Measurements from ENCODE around the gene SLC16A4.
"Not testable (repeated sequence)": the region's sequence is repeated elsewhere in the genome, so short reads cannot be mapped to it uniquely, and the experiment has no call there.

Gene SLC16A4

DNA sequence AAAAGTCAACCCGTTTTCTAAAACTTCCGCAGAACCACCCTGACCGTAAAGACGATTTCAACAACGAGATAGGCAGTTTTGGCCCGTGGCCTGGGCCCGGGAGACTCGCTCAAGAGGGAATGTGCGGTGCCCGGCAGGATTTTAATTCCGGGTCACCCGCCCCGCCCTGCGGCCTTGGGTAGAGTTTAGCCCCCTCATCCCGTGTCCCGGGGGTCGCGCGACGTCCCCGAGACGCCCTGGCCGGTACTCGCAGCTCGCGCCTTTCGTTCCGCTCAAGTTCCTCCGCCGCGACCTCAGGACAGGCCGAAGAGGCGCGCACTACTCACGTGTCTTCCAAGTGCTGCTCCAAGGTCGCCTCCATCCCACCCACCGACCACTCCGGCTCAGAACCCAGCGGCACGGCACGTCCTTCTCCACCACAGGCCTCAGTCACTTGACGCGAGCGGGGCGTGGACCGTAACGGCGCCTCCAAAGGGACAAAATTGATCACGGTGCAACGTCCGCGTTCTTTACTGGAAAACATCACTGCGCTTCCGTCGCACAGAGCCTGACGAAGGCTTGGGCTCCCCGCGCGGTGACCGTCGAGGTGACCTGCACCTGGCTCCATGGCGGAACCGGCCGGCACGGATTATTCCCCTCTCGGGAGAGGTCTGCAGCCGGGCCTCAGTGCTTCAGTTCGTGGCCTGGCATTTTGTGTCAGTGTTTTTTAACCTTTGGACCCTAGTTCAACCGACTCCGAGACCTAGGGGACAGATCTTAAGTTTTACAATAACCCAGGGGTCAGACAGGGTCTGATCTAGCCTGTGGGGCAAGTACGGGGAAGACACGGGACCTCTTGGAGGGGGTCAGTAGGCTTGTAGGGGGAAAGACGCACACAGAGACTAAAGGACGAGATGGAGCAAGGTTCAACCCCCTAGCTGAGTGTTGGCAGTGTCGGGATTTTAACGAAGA is 16.7 kb upstream of the SLC16A4 start, which contains the start of gene LAMTOR5:
TSS of gene LAMTOR5 (minus strand) at position 435 of the 951 bp plus-strand sequence. CDS start at position 361, 74 bp downstream.
- DNase-seq: peak; percentile 73 to 92

DNA sequence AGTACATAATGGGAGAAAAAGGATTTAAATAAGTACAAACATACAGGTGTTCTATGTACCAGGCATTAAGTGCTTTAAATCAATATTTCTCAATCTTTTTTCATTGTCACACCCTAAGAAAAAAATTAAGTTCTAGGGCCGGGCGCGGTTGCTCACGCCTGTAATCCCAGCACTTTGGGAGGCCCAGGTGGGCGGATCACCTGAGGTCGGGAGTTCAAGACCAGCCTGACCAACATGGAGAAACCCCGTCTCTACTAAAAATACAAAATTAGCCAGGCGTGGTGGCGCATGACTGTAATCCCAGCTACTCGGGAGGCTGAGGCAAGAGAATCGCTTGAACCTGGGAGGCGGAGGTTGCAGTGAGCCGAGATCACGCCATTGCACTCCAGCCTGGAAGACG is 15.6 kb upstream of the SLC16A4 start:
- DNase-seq: not testable (repeated sequence)

DNA sequence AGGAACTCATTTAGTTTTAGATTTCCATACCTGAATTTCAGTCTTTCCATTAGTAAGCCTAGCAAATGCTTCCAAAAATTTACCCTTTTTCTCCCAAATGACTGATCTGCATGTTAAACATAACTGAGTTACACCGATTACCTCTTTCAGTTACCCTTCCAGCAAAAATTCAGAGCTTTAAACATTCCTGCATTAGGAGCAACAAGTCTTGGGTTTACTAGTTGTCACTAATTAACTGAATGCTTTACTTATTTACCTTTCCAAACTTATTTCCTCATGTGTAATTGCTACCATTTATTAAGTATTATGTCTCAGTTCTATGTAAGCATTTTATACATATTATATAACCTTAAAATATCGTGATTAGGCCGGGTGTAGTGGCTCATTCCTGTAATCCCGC is 13.6 kb upstream of the SLC16A4 start:
- DNase-seq: no peak

DNA sequence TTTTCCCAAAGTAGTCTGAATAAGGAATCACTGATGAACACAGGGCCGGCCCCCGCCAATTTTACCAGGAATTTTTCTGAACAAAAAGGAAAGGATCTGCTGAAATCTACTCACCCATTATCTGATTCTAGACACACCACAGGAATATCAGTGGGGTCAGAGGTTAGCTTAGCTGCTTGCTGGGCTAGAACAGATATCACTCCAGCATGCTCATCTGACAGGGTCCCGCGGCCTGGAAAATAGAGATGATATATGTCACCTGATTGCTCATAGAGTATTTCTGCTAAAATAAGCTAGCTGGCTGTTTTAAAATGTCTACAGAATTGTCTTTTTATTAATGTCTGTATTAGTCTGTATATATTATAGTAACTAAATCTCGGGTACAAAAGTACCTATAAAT is 13.0 kb upstream of the SLC16A4 start:
- no peak for DNase-seq

DNA sequence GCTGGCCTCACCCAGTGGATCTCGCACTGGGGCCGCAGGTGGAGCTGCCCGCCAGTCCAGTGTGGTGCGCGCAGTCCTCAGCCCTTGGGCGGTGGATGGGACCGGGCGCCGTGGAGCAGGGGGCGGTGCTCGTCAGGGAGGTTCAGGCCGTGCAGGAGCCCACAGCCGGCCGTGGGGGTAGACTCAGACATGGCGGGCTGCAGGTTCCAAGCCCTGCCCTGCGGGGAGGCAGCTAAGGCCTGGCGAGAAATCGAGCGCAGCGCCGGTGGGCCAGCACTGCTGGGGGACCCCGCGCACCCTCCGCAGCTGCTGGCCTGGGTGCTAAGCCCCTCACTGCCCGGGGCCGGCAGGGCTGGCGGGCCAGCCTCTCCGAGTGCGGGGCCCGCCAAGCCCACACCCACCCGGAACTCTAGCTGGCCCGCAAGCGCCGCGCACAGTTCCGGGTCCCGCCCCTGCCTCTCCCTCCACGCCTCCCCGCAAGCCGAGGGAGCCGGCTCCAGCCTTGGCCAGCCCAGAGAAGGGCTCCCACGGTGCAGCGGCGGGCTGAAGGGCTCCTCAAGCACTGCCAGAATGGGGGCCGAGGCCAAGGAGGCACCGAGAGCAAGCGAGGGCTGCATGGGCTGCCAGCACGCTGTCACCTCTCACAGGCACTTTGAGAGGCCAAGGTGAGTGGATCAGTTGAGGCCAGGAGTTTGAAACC is 5.6 kb upstream of the SLC16A4 start:
- DNase-seq: not testable (repeated sequence)

- no peak for DNase-seq
Observed at GRCh38 chr1:110394493-110394820, 3.6 kb upstream of the SLC16A4 start.

GRCh38 chr1:110393691-110394492 is 3.1 kb upstream of the SLC16A4 start:
- DNase-seq: no peak

DNA sequence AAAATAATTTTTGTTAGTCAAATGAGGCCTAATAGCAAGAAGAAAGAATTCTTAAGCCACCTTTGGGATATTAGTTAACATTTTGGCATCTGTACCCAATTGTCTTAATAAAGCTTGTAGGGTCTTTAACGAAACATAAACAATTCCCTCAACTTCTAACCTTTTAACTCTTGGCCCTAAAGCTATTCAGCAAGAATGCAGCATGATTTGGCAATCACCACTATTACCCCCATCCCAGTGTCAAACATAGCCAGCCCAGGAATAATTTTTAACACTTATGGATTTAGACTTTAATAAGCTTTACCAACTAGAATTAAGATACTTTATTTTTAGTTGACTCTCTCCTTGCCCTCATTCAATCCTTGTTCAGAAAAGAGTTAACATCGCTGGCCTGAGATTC is 2.5 kb upstream of the SLC16A4 start:
- DNase-seq: no peak

DNA sequence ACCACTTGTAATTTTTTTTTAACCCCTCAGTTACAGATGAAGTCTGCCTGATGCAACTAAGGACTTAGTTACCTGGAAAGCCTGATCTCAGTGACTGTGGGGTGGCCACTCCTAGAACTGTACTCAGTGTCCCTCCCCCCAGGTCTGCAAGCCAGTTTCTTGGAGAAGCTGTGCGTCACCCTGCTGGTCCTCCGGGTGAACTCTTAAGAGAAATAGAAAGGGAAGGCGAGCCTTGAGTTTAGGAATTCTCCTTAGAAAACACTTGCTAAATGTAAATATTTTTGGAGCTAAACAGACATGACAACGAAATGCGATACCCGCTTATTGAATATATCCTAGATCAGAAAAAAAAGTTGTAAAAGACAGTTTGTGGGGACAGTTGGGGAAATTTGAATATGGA is 730 bp downstream of the SLC16A4 start:
- no peak for DNase-seq

GRCh38 chr1:110387048-110387754 is 3.6 kb downstream of the SLC16A4 start:
- DNase-seq: no peak

DNA sequence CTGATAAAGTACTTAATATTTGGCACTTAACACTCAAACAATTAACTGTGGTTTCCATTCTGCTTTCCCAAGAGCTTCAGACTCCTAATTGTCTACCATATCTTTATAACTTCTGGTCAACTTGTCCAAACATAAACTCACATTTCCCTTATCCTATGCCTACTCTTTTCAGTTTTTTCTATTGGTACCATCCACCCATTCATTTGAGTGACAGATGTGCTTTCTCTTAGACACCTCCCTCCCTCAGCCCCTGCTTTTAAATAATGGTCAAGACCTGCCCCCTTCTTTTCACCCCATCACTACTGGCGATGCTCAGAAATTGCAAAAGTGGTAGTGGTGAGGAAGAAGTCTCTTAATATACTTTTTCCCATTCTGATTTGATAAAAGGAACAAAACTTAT is 5.5 kb downstream of the SLC16A4 start:
- DNase-seq: no peak

DNA sequence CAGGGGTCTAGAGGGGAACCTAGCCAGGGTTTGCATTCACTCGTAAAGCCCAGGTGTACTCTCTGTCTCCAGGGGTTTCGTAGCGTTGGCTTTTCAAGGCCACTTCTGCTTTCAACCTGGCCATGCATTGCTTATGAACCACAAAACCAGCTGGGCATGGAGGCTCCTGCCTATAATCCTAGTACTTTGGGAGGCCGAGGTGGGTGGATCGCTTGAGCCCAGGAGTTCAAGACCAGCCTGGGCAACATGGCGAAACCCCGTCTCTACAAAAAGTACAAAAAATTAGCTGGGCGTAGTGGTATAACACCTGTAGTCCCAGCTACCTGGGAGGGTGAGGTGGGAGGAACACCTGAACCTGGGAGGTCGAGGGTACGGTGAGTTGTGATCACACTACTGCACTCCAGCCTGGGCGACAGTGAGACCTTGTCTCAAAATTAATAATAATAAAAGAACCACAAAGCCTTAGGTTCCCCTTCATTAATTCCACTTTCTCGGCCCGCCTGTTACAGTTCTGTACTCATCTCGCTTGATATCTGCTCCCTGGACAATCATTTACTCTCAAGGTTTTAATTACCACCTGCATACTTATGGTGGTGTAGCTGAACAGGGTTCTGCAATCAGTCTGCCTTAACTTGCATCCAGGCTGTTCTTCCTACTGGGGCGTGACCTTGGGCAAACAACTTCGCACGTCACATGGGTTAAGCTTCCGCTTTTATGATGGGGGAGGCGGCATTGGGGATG is 6.1 kb downstream of the SLC16A4 start:
- no peak for DNase-seq

GRCh38 chr1:110383251-110383990 is 7.4 kb downstream of the SLC16A4 start:
- peak in 1 of 2 donors; percentile 33 for DNase-seq

DNA sequence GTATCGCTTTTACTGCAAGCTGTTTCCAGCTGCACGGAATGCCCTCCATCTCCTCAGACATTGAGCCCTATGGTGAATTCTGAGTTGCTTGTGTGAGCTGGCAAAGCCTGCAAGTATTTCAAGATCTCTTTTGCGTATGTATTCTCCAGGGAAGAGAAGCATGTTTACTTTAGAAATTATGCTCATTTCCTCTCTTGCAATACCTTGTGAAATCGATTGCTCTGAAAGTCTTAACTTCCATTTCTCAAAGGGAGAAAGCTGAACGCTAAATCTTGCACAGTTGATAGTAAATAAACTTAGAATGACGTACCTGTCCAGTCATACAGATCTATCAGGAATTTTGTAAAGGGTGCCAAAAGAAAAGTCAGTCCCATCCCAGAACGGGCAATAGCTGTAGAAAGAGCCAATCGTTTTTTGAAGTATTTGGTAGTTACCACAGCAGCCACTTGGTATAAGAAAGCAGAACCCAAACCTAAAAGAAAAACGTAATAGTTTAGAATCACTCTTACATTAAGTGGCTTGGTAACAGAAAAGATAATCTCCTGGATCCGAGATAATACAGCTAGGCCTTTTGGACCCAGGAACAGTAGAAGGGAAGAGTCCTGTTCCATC is 10.0 kb downstream of the SLC16A4 start:
- DNase-seq: no peak

DNA sequence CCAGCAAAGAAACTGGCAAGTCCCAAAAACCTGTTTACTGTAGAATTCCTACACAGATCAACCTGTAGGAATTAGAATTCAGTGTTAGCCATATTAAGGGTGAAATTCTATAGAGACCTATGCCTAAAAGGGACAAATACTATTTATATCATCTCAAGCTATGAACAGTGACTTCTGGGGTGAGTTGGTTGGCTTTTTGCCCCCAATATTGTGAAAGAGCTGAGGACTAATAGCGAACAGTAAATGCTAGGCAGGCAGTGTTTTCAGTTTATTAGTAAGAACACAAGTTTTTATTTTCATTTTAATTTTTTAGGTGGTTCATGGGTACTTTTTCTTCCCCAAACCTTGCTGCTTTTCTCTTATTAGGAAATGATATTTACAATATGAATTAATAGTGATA is 15.3 kb downstream of the SLC16A4 start:
- no peak for DNase-seq

- no peak for DNase-seq
Observed at GRCh38 chr1:110370827-110371226, 20.0 kb downstream of the SLC16A4 start.

- DNase-seq: no peak
Observed at GRCh38 chr1:110364221-110364620, 26.6 kb downstream of the SLC16A4 start.

DNA sequence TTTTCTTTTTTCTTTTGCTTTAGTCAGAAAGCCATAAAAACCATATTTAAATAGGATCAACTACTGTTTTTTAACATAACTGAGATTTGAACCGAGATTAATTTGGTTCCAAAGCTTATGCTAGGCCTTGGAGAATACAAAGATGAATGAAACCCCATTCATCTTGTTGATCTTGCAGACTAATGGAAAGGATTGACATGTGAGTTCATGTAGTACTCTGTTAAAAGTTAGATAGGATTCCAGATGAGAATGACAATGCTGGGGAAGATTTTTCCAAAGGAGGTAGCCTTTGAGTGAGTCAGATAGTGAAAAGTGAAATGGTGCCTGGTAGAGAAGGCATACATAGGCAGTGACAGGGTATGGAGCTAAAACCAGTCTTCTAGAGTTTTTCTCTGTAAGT is 29.0 kb downstream of the SLC16A4 start:
- no peak for DNase-seq

DNA sequence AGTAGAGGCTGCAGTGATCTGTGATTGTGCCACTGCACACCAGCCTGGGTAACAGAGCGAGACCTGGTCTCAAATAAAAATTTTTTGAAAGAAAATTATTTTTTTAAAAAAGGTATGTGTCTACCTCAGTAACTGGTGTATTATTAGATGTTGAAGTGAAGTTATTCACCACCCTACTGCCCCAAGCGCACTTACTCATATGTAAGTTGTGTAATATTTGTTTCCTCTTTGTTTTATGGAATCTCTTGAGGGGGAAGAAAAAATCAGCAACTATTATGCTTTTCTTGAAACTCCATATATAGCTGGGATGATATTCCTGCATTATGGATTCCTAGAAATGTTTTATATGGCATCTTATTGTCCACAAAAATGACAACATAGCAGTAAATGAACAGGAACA is 30.4 kb downstream of the SLC16A4 start:
- no peak for DNase-seq

- no peak for DNase-seq
Observed at GRCh38 chr1:110356379-110356778, 34.4 kb downstream of the SLC16A4 start.

DNA sequence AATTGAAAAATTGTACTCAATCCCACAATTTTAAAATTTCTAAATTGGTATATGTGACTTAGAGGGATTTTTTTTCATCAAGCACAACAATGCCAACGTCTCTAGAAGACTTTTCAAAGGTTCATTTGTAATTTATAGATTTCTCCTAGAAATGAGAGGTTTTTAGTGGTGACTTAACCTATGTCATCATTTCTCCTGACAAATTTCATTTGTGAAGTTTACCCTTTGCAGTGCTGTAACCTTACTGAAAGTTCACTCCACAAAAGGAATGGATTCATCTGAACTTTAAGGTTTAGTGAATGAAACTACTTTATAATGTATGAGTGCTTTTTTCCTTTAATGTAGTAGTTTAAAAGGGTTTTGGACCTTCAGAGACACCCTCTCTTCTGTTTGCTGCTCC is 35.5 kb downstream of the SLC16A4 start:
- no peak for DNase-seq
